HG03097 (cell line): Measurements from ENCODE around the gene TSC2.
"Not testable (repeated sequence)": the region's sequence is repeated elsewhere in the genome, so short reads cannot be mapped to it uniquely, and the experiment has no call there.

Experiments
- ATAC-seq: cut with Tn5 transposase; IDR thresholded peaks from one replicate; pipeline ENCODE4 v1.9.1; 2021; ENCODE audit not compliant: unreplicated experiment, low FRiP score

The TSC2 gene

GRCh38 chr16:2133797-2134196 lies 86.0 kb downstream of the TSC2 start:
- ATAC-seq, result not testable (repeated sequence)

GRCh38 chr16:2135071-2135470 lies 87.3 kb downstream of the TSC2 start:
- not testable (repeated sequence) for ATAC-seq

DNA sequence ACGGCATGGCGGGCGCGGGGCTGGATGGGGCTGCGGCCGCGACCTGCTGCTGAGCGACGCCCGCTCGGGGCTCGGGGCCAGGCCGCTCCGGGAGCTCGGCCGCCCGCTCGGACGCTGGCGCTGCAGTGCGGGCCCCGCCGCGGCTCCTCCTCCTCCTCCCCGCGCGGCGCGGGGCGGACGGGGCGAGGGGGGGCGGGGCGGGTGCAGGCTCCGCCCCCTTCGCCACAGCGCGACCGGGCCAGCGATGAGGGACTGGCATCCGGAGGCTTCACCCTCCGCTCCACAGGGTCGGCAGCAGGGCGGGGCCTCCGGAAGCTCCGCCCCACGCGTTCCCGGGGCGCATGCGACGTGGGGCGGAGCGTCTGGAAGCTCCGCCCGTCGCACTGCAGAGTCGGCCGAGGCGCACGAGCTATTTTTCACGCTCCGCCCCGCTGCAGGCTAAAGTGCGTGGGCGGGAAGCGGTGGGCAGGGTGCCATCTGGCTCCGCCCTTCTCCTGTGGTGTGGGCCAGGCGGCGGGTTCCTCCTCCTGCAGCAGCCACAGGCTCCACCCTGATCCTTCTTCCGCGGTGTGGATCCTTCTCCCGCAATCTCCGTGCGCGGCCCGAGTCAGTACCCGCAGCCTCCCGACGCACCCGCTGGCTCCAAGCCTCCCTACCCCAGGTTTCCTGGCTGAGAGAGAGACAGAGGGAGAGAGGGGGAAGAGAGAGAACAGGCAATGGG lies 88.1 kb downstream of the TSC2 start, which contains the start of gene PKD1:
Gene PKD1, minus strand, starts transcription at position 129 of the 721 bp plus-strand sequence. CDS start 209 bp downstream, outside the sequence.
- ATAC-seq, result not testable (repeated sequence)
